ENCODE results near the gene FAM120A. TPM values are rescaled to one million over a fixed set of nuclear protein-coding genes. Genes with fewer than 3 reads are reported as not detected.

The FAM120A gene
- total RNA-seq, 1 experiment from 2014 or later: 70.5 TPM

GRCh38 chr9:93549611-93550010 is 98.1 kb downstream of the FAM120A start:
- Histone ChIP-seq H3K36me3 (ENCODE audit: control insufficient read depth, insufficient read depth, low read length) (peaks cover 11% of the 10 kb centered on the region), H3K4me3 (ENCODE audit: low read depth in 2 of 2, low read length in 2 of 2) (no peak overlapping the region), H3K27ac (ENCODE audit: low read length) (no peak overlapping the region), H3K9me3 (ENCODE audit: control insufficient read depth, insufficient read depth, low read depth, low read length) (no peaks in the 10 kb centered on the region), H3K4me1 (ENCODE audit: control insufficient read depth, insufficient read depth, low read length) (no peaks in the 10 kb centered on the region), H3K27me3 (ENCODE audit: control insufficient read depth, insufficient read depth, low read length) (no peaks in the 10 kb centered on the region)
- BruUV-seq (replicated peaks): no TSS peak
- intact Hi-C loops (cut with micrococcal nuclease; ENCODE audit: unreplicated experiment) (no loop called here), in situ Hi-C loops (cut with HindIII; ENCODE audit: low pct_unique_long_range_greater_than_20kb, low sequenced_read_pairs) (no loop called here)
- ATAC-seq (no peak), DNase-seq (ENCODE audit: low read depth, low spot score) (no peak)
- POLR2A ChIA-PET: no interaction called here
- CTCF ChIA-PET: no interaction called here
- no peak for TF ChIP-seq POLR2AphosphoS5 (IDR thresholded peaks at IDR 0.05; ENCODE audit: low read depth, low read length)
- TF ChIP-seq SIN3A (IDR thresholded peaks at IDR 0.05; ENCODE audit: borderline replicate concordance, insufficient read depth, low read depth, low read length): no peak
- no peak for TF ChIP-seq REST (IDR thresholded peaks at IDR 0.05; ENCODE audit: insufficient read depth in 1 of 2, low read depth in 2 of 2, low read length in 1 of 2)

GRCh38 chr9:93552923-93553322 is 101.4 kb downstream of the FAM120A start:
- H3K36me3 ChIP-seq (ENCODE audit: control insufficient read depth, insufficient read depth, low read length): peaks cover 13% of the 10 kb centered on the region
- no peaks in the 10 kb centered on the region for H3K9me3 ChIP-seq (ENCODE audit: control insufficient read depth, insufficient read depth, low read depth, low read length)
- H3K4me1 ChIP-seq (ENCODE audit: control insufficient read depth, insufficient read depth, low read length): no peaks in the 10 kb centered on the region
- H3K4me3 ChIP-seq (ENCODE audit: low read depth in 2 of 2, low read length in 2 of 2): no peak overlapping the region
- ATAC-seq (no peak), DNase-seq (ENCODE audit: low read depth, low spot score) (no peak)
- in situ Hi-C loops (cut with HindIII; ENCODE audit: low pct_unique_long_range_greater_than_20kb, low sequenced_read_pairs) (no loop called here), intact Hi-C loops (cut with micrococcal nuclease; ENCODE audit: unreplicated experiment) (no loop called here)
- H3K27ac ChIP-seq (ENCODE audit: low read length): no peak overlapping the region
- H3K27me3 ChIP-seq (ENCODE audit: control insufficient read depth, insufficient read depth, low read length): no peaks in the 10 kb centered on the region
- ChIA-PET CTCF (no interaction called here), POLR2A (no interaction called here)
- no TSS peak for BruUV-seq (replicated peaks)
- TF ChIP-seq SIN3A (IDR thresholded peaks at IDR 0.05; ENCODE audit: borderline replicate concordance, insufficient read depth, low read depth, low read length) (no peak), CTCF (IDR thresholded peaks at IDR 0.05) (no peak), POLR2AphosphoS5 (IDR thresholded peaks at IDR 0.05; ENCODE audit: low read depth, low read length) (no peak), TCF7L2 (IDR thresholded peaks at IDR 0.05; ENCODE audit: low read depth, low read length) (no peak), REST (IDR thresholded peaks at IDR 0.05; ENCODE audit: insufficient read depth in 1 of 2, low read depth in 2 of 2, low read length in 1 of 2) (no peak)
